Kidney epithelial cell (primary cell): Measurements from ENCODE around the gene ZNF638. TPM values are rescaled to one million over a fixed set of nuclear protein-coding genes. Genes with fewer than 3 reads are reported as not detected.
A peak's percentile ranks its signal among the peaks of the same experiment; 100 is the strongest.

ENCODE experiments used
- DNase-seq: peaks from one replicate; pipeline ENCODE4 v3.0.0-alpha.2; 2010; ENCODE audit warnings: low read depth
- H3K27me3 ChIP-seq: 2 replicates; pipeline ENCODE4 v1.6.0; 2011; ENCODE audit warnings: low read length; ENCODE audit not compliant: control insufficient read depth, insufficient read depth
- H3K36me3 ChIP-seq: 2 replicates; pipeline ENCODE4 v1.5.1; 2011; ENCODE audit warnings: low read length; ENCODE audit not compliant: control insufficient read depth, insufficient read depth
- H3K4me3 ChIP-seq: 2 replicates; pipeline ENCODE4 v1.5.1; 2011; ENCODE audit warnings: low read depth, mild to moderate bottlenecking, control low read depth, low read length
- total RNA-seq: library from RNA; depleted of rRNA; stranded (reverse); fragments of >200 nt; gene quantifications from 2 replicates; pipeline ENCODE4 v1.2.3, GENCODE V29; 2015
- TF ChIP-seq, protein P1 (sequence below): IDR thresholded peaks from 2 replicates; pipeline ENCODE4 v1.5.1; 2011; ENCODE audit warnings: mild to moderate bottlenecking, moderate library complexity, low read length, control low read depth, inconsistent platforms; ENCODE audit not compliant: insufficient read depth, poor library complexity, severe bottlenecking

Gene ZNF638
- total RNA-seq, 1 donor from 2014 or later = 109 TPM

DNA sequence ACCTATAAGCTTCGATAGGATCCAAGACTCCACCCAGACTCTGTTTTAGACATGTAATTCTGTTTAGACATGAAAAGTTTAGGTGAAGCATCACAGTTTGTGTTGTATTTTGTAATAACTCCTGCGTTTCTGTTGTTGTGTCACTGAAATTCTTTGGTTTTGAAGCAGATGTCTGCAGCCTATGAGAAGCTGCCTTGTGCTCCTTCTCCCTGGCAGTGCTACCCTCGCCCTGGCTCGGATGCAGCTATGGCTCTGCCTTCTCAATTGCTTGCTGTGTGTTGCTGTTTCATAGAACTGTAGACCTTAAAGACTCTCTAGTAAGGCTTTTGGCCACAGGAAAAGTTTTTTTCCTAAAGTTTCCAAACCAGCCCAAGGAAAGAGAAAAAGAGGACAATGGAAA, 40.2 kb upstream of the ZNF638 start:
- Histone ChIP-seq H3K4me3 (no peak overlapping the region), H3K27me3 (no peaks in the 10 kb centered on the region), H3K36me3 (no peaks in the 10 kb centered on the region)
- TF ChIP-seq, protein P1, sequence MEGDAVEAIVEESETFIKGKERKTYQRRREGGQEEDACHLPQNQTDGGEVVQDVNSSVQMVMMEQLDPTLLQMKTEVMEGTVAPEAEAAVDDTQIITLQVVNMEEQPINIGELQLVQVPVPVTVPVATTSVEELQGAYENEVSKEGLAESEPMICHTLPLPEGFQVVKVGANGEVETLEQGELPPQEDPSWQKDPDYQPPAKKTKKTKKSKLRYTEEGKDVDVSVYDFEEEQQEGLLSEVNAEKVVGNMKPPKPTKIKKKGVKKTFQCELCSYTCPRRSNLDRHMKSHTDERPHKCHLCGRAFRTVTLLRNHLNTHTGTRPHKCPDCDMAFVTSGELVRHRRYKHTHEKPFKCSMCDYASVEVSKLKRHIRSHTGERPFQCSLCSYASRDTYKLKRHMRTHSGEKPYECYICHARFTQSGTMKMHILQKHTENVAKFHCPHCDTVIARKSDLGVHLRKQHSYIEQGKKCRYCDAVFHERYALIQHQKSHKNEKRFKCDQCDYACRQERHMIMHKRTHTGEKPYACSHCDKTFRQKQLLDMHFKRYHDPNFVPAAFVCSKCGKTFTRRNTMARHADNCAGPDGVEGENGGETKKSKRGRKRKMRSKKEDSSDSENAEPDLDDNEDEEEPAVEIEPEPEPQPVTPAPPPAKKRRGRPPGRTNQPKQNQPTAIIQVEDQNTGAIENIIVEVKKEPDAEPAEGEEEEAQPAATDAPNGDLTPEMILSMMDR = no peak
- no peak for DNase-seq

DNA sequence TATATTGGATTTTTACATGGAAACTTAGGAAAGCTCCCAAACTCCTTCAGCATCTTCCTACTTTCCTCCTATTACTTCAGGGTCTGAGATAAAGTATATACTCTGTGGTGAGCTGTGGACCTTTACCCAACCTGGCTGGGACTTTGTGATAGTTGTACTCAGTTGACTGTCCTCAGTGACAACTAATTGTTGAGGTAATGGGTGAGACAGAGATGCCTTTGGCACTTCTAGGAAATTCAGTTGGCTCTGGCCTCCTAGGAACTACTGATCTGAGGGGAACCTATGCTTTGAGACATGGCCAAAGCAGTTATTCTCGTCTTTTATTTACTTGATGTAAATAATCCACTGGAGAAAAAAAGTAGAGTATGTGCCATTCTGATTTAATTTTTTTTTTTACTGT, 39.4 kb upstream of the ZNF638 start:
- TF ChIP-seq, protein P1 = no peak
- DNase-seq = no peak
- no peaks in the 10 kb centered on the region for H3K27me3 ChIP-seq
- H3K36me3 ChIP-seq = no peaks in the 10 kb centered on the region
- H3K4me3 ChIP-seq = no peak overlapping the region

DNA sequence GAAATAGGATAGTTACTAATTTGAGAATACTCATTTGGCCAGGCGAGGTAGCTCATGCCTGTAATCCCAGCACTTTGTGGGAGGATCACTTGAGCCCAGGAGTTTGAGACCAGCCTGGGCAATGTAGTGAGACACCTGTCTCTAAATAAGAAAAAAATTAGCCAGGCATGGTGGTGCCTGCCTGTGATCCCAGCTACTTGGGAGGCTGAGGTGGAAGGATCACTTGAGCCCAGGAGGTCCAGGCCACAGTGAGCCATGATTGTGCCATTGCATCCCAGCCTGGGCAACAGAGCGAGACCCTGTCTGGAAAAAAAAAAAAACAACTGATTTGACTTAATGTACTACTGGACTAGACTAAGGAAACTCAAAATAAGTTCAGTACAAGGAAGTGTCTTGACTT, 32.7 kb upstream of the ZNF638 start:
- no peak for DNase-seq
- TF ChIP-seq, protein P1 = no peak
- H3K36me3 ChIP-seq = no peaks in the 10 kb centered on the region
- H3K4me3 ChIP-seq = no peak overlapping the region
- H3K27me3 ChIP-seq = no peaks in the 10 kb centered on the region

DNA sequence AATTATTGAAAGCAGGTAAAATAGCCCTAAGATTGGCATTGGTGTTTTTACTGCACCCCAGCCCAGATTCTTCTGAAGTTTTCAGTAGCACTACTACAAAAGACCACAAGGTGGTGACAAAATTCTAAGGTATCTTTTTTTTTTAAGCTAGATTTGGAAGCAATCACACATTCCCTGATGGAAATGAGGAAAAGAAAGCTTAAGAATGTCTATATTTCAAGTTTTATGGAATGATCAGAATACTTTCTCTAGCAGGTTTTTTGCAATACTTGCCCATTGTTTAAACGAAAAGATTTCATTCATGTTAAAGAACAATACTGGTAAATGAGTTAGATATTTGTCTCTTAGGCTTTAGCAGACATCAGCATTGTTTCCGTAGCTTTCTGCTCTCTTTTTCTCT, 32.1 kb upstream of the ZNF638 start:
- TF ChIP-seq, protein P1 = peak; percentile 59
- no peak for DNase-seq
- H3K36me3 ChIP-seq = no peaks in the 10 kb centered on the region

DNA sequence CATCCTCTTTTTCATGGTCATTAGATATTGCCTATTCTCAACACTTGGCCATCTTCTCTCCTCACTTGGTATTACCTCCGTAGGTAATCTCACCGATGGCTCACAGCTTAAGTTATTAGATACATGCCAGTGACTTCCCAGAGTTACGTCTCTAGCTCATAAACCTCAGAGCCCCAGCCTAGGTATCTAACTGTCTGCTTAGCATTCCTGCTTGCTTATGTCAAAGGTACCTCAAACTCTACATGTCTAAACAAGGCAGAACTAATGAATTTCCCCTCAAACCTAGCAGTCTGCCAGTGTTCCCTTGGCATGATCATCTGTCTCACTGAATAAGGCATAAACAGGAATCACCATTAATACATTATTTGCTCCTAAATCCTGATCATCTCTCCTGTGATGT, 27.7 kb upstream of the ZNF638 start:
- no peak overlapping the region for H3K4me3 ChIP-seq
- TF ChIP-seq, protein P1 = no peak

More for the DNA sequence above, 32.1 kb upstream of the ZNF638 start:
- no peak overlapping the region for H3K4me3 ChIP-seq
- H3K27me3 ChIP-seq = no peaks in the 10 kb centered on the region

DNA sequence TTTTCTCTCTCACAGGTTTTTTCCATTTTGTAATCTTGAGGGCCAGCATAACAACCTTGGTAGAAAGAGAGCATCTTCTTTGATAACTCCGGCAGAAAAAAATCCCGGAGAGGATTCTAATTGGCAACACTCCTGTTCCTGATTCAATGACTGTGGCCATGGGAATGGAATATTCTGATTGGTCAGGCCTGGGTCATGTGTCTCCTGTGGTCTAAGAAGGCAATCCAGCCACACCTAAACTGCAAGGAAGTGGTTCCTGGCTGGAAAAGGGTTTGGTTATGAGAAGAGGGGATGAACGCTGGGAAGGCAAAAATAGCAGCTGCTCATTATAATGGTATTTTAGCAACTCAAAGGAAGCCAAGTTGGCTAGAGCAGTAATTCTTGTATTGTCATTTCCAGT, 24.8 kb upstream of the ZNF638 start:
- H3K27me3 ChIP-seq = no peaks in the 10 kb centered on the region
- DNase-seq = no peak
- H3K4me3 ChIP-seq = no peak overlapping the region
- TF ChIP-seq, protein P1 = no peak
- no peaks in the 10 kb centered on the region for H3K36me3 ChIP-seq

More for the DNA sequence above, 27.7 kb upstream of the ZNF638 start:
- no peak for DNase-seq
- Histone ChIP-seq H3K27me3 (no peaks in the 10 kb centered on the region), H3K36me3 (no peaks in the 10 kb centered on the region)
